ENCODE data around the gene NKTR. TPM values are rescaled to one million over a fixed set of nuclear protein-coding genes. Genes with fewer than 3 reads are reported as not detected.

NKTR gene
- total and polyA plus RNA-seq, 2 of the 13 experiments (the other 11 are each of a cell fraction or from before 2014, with no cell fraction given) = 41.3 to 59.6 TPM

GRCh38 chr3:42690766-42691680, 90.5 kb downstream of the NKTR start:
- DNase-seq (ENCODE audit: low spot score) = no peak
- WGBS (ENCODE audit: low lambda C conversion rate) = 8% methylated on average over 3 of the region's 10 CpGs
- Histone ChIP-seq H3K4me3 (replicated peaks in 1 of 3; ENCODE audit: insufficient read depth in 1 of 3, low read depth in 2 of 3, low read length in 3 of 3) (no peak overlapping the region), H3K9ac (ENCODE audit: insufficient read depth, low read depth, low read length) (no peak overlapping the region), H3K27ac (ENCODE audit: extremely low read length, insufficient read depth, low read length) (no peak overlapping the region), H3K36me3 (replicated peaks in 1 of 2; ENCODE audit: control insufficient read depth in 1 of 2, insufficient read depth in 2 of 2, low read length in 2 of 2) (no peaks in the 10 kb centered on the region), H4K20me1 (ENCODE audit: insufficient read depth, low read length) (no peaks in the 10 kb centered on the region), H3K4me2 (ENCODE audit: low read depth, low read length) (no peak overlapping the region), H3K79me2 (ENCODE audit: insufficient read depth, low read length) (no peaks in the 10 kb centered on the region), H3K27me3 (ENCODE audit: control insufficient read depth in 1 of 2, insufficient read depth in 2 of 2, low read length in 2 of 2) (peaks cover 4 to 50% of the 10 kb centered on the region in 2 experiments; a peak in 4 of 5 replicates), H3K9me3 (ENCODE audit: low read length) (no peaks in the 10 kb centered on the region), H2AFZ (ENCODE audit: low read length) (no peak overlapping the region), H3K4me1 (ENCODE audit: insufficient read depth, low read length) (no peaks in the 10 kb centered on the region)
- ChIA-PET POLR2A (no interaction called here), CTCF (ENCODE audit: low intra/inter-chr PET ratio, low total read pairs) (no interaction called here)
- FAIRE-seq = no peak
- no peak for ATAC-seq
- BruUV-seq (replicated peaks) = no TSS peak
- TF ChIP-seq MIXL1 (CRISPR knock-in tag; IDR thresholded peaks at IDR 0.05) (no peak), MXD1 (CRISPR knock-in tag; IDR thresholded peaks at IDR 0.05) (no peak), ZNF296 (CRISPR knock-in tag; conservative IDR thresholded peaks at IDR 0.05) (no peak), SP2 (CRISPR knock-in tag; IDR thresholded peaks at IDR 0.05) (no peak), SNAPC2 (CRISPR knock-in tag; IDR thresholded peaks at IDR 0.05) (no peak), ZMYM3 (CRISPR knock-in tag; IDR thresholded peaks at IDR 0.05) (no peak), XBP1 (CRISPR knock-in tag; IDR thresholded peaks at IDR 0.05) (no peak)
- in situ Hi-C loops (cut with HindIII; ENCODE audit: extremely low pct_ligation_motif_present, low pct_unique_long_range_greater_than_20kb) = no loop called here
- intact Hi-C loops (cut with micrococcal nuclease; ENCODE audit: unreplicated experiment) = no loop called here
